Measurements from ENCODE around the gene PTCD1.

PTCD1 gene

DNA sequence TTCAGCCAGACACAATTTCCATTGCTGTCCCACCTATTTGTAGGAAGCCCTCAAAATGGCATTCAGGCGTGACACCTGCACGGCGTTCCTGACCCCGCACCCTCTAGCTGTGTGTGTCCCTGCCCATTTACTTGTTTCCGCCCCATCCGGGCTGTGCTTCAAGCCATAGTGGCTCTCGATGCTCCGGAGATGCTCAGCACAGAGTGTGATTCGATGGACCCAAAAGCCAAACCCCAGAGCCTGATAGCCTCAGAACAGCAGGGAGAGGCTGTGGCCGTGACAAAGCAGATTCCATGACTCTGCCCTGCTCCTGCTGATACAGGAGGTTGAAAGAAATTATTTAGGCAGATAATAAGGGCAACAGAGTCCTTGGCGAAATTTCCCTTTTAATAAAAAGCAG, 16.4 kb downstream of the PTCD1 start:
- no peak overlapping the region for H3K4me3 ChIP-seq (ENCODE audit: low read depth in 1 of 2, low read length in 1 of 2)
- no peak overlapping the region for H3K27ac ChIP-seq
- H3K36me3 ChIP-seq = peaks cover 54% of the 10 kb centered on the region
- H3K27me3 ChIP-seq = no peaks in the 10 kb centered on the region
- TF ChIP-seq, protein P1, sequence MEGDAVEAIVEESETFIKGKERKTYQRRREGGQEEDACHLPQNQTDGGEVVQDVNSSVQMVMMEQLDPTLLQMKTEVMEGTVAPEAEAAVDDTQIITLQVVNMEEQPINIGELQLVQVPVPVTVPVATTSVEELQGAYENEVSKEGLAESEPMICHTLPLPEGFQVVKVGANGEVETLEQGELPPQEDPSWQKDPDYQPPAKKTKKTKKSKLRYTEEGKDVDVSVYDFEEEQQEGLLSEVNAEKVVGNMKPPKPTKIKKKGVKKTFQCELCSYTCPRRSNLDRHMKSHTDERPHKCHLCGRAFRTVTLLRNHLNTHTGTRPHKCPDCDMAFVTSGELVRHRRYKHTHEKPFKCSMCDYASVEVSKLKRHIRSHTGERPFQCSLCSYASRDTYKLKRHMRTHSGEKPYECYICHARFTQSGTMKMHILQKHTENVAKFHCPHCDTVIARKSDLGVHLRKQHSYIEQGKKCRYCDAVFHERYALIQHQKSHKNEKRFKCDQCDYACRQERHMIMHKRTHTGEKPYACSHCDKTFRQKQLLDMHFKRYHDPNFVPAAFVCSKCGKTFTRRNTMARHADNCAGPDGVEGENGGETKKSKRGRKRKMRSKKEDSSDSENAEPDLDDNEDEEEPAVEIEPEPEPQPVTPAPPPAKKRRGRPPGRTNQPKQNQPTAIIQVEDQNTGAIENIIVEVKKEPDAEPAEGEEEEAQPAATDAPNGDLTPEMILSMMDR (IDR thresholded peaks at IDR 0.05) = no peak
- no peaks in the 10 kb centered on the region for H3K4me1 ChIP-seq (ENCODE audit: control insufficient read depth in 1 of 2, insufficient read depth in 1 of 2, low read depth in 1 of 2, low read length in 1 of 2)
- H3K9me3 ChIP-seq = no peaks in the 10 kb centered on the region

DNA sequence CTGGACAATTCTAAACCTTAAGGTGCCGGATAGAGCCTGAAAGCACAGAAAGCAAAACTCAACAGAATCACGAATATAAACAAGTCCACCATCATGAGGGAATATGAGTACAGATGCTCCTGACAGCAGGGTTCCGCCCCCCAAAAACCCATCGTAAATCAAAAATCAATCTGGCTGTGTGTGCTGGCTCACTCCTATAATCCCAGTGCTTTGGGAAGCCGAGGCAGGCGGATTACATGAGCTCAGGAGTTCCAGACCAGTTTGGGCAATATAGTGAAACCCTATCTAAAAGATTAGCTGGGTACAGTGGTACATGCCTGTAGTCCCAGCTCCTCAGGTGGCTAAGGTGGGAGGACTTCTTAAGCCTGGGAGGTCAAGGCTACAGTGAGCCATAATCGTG, 17.6 kb downstream of the PTCD1 start:
- Histone ChIP-seq H3K27ac (no peak overlapping the region), H3K4me3 (ENCODE audit: low read depth in 1 of 2, low read length in 1 of 2) (no peak overlapping the region), H3K9me3 (no peaks in the 10 kb centered on the region), H3K36me3 (peaks cover 66% of the 10 kb centered on the region), H3K4me1 (ENCODE audit: control insufficient read depth in 1 of 2, insufficient read depth in 1 of 2, low read depth in 1 of 2, low read length in 1 of 2) (no peaks in the 10 kb centered on the region), H3K27me3 (no peaks in the 10 kb centered on the region)
- TF ChIP-seq, protein P1 (IDR thresholded peaks at IDR 0.05) = no peak

DNA sequence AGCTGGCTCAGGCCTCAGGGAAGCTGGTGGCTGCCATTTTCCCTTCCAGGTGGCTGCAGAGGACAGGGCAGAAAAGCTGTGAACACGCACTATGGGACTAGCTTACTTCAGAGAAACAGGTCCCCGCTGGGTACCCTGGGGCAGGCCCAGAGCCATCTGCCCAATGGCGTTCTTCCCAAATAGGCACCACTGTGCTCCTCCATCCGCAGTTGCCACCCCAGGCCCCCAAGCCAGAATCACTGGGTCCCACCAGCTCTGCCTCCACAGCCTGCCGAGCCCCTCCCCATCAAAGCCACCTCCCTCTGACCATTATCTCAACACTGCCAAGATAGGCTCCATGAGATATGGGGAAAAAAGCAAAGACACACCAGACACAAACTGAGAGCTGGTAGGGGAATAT, 18.4 kb downstream of the PTCD1 start:
- no peaks in the 10 kb centered on the region for H3K4me1 ChIP-seq (ENCODE audit: control insufficient read depth in 1 of 2, insufficient read depth in 1 of 2, low read depth in 1 of 2, low read length in 1 of 2)
- TF ChIP-seq, protein P1 (IDR thresholded peaks at IDR 0.05) = no peak
- H3K27me3 ChIP-seq = no peaks in the 10 kb centered on the region
- H3K9me3 ChIP-seq = no peaks in the 10 kb centered on the region
- H3K36me3 ChIP-seq = peaks cover 73% of the 10 kb centered on the region
- no peak overlapping the region for H3K27ac ChIP-seq
- H3K4me3 ChIP-seq (ENCODE audit: low read depth in 1 of 2, low read length in 1 of 2) = no peak overlapping the region

DNA sequence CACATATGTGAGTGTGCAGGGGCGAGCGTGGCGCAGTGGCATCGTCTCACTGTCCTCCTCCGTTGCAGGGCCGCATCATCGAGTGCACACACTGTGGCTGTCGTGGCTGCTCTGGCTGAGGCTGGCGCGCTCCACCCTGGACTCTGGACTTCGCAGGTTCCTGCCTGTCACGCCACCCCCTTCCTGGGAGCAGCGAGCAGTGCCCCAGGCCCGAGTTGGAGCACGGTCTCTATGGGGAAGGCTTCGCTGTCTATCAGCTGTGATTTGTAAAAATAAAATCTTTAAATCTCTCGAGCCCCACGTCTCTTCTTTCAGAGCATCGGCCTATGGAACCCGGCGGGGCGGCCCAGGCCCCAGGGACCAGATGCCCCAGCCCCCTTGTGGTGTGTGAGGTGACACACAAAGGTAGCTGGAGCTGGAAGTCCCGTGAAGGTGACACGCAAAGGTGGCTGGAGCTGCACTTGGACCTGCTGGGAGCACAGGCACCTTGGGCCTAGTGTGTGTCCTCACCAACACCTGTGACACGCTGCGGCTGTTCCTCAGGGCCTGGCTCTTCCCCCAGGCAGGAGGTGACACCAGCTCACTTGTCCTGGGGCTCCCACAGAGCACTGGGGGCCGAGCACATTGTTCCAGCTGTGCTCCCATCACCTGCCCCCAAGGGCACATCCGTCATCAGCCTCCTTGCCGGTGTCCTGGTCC, 19.1 kb downstream of the PTCD1 start:
- Histone ChIP-seq H3K4me1 (ENCODE audit: control insufficient read depth in 1 of 2, insufficient read depth in 1 of 2, low read depth in 1 of 2, low read length in 1 of 2) (no peaks in the 10 kb centered on the region), H3K4me3 (ENCODE audit: low read depth in 1 of 2, low read length in 1 of 2) (no peak overlapping the region), H3K27ac (no peak overlapping the region), H3K9me3 (no peaks in the 10 kb centered on the region), H3K36me3 (peaks cover 75% of the 10 kb centered on the region), H3K27me3 (no peaks in the 10 kb centered on the region)
- TF ChIP-seq, protein P1 (IDR thresholded peaks at IDR 0.05) = no peak

DNA sequence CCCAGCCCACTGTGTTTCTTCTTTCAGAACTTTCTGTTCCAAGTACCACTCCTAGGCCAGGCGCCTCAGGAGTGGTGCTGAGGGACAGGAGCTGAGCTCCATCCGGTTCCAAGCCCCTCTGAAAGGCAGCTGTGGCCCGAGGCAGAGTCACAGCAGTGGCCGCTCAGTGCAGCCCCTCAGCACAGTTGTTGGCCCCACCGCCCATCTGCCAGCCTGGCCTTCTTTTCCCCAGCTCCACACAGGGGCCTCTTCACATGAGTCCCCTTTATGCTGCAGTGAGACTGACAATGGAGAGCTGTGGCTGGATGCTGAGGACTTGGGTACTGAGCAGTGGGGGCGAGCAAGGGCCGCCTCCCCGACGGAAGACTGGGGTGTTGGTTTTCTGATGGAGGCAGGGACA, 20.3 kb downstream of the PTCD1 start:
- Histone ChIP-seq H3K4me3 (ENCODE audit: low read depth in 1 of 2, low read length in 1 of 2) (no peak overlapping the region), H3K27ac (no peak overlapping the region), H3K36me3 (peaks cover 78% of the 10 kb centered on the region), H3K27me3 (no peaks in the 10 kb centered on the region), H3K4me1 (ENCODE audit: control insufficient read depth in 1 of 2, insufficient read depth in 1 of 2, low read depth in 1 of 2, low read length in 1 of 2) (no peaks in the 10 kb centered on the region), H3K9me3 (no peaks in the 10 kb centered on the region)
- TF ChIP-seq, protein P1 (IDR thresholded peaks at IDR 0.05) = no peak
